Thymus (tissue), 14 donors: ENCODE results near the gene TSPAN11. TPM values are rescaled to one million over a fixed set of nuclear protein-coding genes. Genes with fewer than 3 reads are reported as not detected.

Experiments
- DNase-seq, 9 donors: peaks; one replicate each; pipeline ENCODE4 v3.0.0-alpha.2; 2013; ENCODE audit warnings: low spot score in 9 of 9, low read depth in 6 of 9, missing footprints in 1 of 9
- H3K27ac ChIP-seq, 2 donors: one replicate each; pipeline ENCODE4 v1.5.1; 2013; ENCODE audit warnings: control low read depth in 1 of 2, low read depth in 1 of 2, low read length in 1 of 2, mild to moderate bottlenecking in 1 of 2, moderate library complexity in 1 of 2
- H3K27me3 ChIP-seq, 2 donors: one replicate each; pipeline ENCODE4 v1.5.1; 2013; ENCODE audit warnings: low read length in 1 of 2; ENCODE audit not compliant: control insufficient read depth in 2 of 2, insufficient read depth in 1 of 2
- H3K36me3 ChIP-seq, 2 donors: one replicate each; pipeline ENCODE4 v1.5.1; 2013; ENCODE audit warnings: low read length in 1 of 2, mild to moderate bottlenecking in 1 of 2, moderate library complexity in 1 of 2; ENCODE audit not compliant: control insufficient read depth in 2 of 2, insufficient read depth in 2 of 2
- H3K4me1 ChIP-seq, 2 donors: one replicate each; pipeline ENCODE4 v1.5.1; 2013; ENCODE audit warnings: low read length in 2 of 2; ENCODE audit not compliant: control insufficient read depth in 2 of 2, insufficient read depth in 2 of 2
- H3K4me3 ChIP-seq, 2 donors: one replicate each; pipeline ENCODE4 v1.5.1; 2013; ENCODE audit warnings: low read length in 2 of 2, control low read depth in 1 of 2, mild to moderate bottlenecking in 1 of 2
- H3K9me3 ChIP-seq, 2 donors: one replicate each; pipeline ENCODE4 v1.5.1; 2013; ENCODE audit warnings: low read length in 1 of 2, mild to moderate bottlenecking in 1 of 2; ENCODE audit not compliant: control insufficient read depth in 2 of 2, insufficient read depth in 1 of 2
- WGBS: extraction: QIAGEN DNeasy Blood & Tissue Kit; methylation state at CpG from one replicate; pipeline ENCODE4 v1.1.7; 2013; 5-methylcytosine and 5-hydroxymethylcytosine counted together
- long read RNA-seq, 10 donors: transcript quantifications; one replicate each; lab custom pipeline, GENCODE V29; 2026
- polyA plus RNA-seq: library from polyadenylated mRNA; stranded (reverse); fragments of 200-250 nt; gene quantifications from one replicate; pipeline ENCODE4 v1.2.3, GENCODE V29; 2013
- total RNA-seq: library from RNA; stranded (reverse); fragments of 120-200 nt; gene quantifications from one replicate; pipeline ENCODE4 v1.2.4, GENCODE V29; 2013
- donor health status: healthy.

Gene TSPAN11
- total RNA-seq (0.85 TPM), polyA plus RNA-seq (0.21 TPM)
- long read RNA-seq, donor 1, result 0 reads
- long read RNA-seq, donor 2, result 0 reads
- long read RNA-seq, donor 3, partial matches to known transcripts, result 12 of 12 reads
- long read RNA-seq, donor 3, other reads (novel, unspliced or antisense), result 0 of 12 reads
- long read RNA-seq, donor 4, partial matches to known transcripts, result 10 of 10 reads
- long read RNA-seq, donor 4, other reads (novel, unspliced or antisense), result 0 of 10 reads
- long read RNA-seq, donor 5, result 0 reads
- long read RNA-seq, donor 6, result 0 reads
- long read RNA-seq, donor 7, partial matches to known transcripts, result 0 of 7 reads
- long read RNA-seq, donor 7, other reads (novel, unspliced or antisense), result 6 of 7 reads
- long read RNA-seq, donor 8, result 0 reads
- long read RNA-seq, donor 9, partial matches to known transcripts, result 0 of 1 reads
- long read RNA-seq, donor 9, other reads (novel, unspliced or antisense), result 0 of 1 reads
- long read RNA-seq, donor 10, result 0 reads

DNA sequence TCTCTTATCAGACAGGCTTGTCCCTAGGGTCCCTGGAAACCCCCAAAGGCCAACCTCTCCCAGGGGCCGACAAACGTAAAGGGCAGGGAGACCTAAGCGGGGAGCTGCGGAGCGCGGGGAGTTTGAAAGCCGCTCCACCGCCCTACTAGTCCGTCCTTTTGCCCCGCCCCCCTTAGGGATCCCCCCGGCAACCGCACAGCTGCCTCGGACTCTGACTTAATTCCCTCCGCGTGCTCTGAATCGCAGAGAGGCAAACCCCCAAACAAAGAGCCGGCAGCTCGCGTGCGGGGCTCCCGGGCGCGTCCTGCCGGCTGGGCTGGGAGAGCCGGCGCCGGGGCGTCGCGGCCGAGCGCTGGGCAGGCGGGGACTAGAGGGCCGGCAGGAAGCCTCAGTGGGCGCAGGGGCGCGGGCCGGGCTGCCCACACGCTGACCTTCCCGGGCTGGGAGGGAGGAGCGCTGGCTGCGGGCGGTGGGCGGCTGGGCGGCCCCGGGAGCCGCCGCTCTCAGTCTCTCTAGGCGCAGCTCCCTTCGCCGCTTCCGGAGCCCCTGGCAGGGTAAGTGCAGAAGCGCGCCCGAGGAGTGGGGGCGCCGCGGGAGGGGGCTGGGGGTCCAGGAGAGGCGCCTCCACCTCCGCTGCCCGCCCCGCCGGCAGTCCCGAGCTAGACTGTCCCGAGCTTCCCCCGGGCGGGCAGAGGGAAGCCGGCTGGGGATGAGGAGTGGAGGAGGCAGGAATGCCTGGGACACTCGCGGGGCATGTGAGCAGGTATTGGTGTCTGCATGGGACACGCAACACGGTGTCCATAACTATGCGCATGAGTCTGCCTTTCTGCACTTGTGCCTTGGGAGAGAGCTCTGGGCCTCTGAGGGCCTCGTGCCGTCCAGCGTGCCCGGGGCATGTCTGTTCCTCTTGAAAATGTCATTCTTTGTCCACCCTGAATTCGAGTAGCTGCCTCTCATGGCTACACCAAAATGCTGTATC is at the start of gene TSPAN11:
TSS of gene TSPAN11 (plus strand) at position 506 of the 979 bp plus-strand sequence. CDS start 27,244 bp downstream, outside the sequence.
- H3K36me3 ChIP-seq, result no peaks in the 10 kb centered on the region
- 10% methylated on average over 78 of the region's 78 CpGs for WGBS
- peaks cover 43 to 79% of the 10 kb centered on the region in 2 donors for H3K27me3 ChIP-seq

GRCh38 chr12:30877105-30877875 is 49.3 kb upstream of the TSPAN11 start:
- H3K9me3 ChIP-seq, result no peaks in the 10 kb centered on the region
- no peak for DNase-seq
- no peaks in the 10 kb centered on the region for H3K36me3 ChIP-seq
- 87% methylated on average over 7 of the region's 7 CpGs for WGBS
- no peaks in the 10 kb centered on the region for H3K4me1 ChIP-seq
- H3K27me3 ChIP-seq, result peaks cover 0 to 16% of the 10 kb centered on the region in 2 donors
- no peak overlapping the region for H3K4me3 ChIP-seq
- no peak overlapping the region for H3K27ac ChIP-seq

More for the DNA sequence above, at the start of gene TSPAN11:
- DNase-seq, result peak in 7 of 9 donors; percentile 6 to 46 (median 15)
- Histone ChIP-seq H3K9me3 (peaks cover 0 to 9% of the 10 kb centered on the region in 2 donors), H3K27ac (no peak within 1 kb of the TSS), H3K4me1 (peaks cover 4 to 9% of the 10 kb centered on the region in 2 donors), H3K4me3 (peak within 1 kb of the TSS in 1 of 2 donors; percentile 45)

- DNase-seq, result no peak
- WGBS, result 97% methylated on average over 2 of the region's 2 CpGs
- Histone ChIP-seq H3K27ac (no peak overlapping the region), H3K27me3 (peaks cover 0 to 16% of the 10 kb centered on the region in 2 donors), H3K36me3 (no peaks in the 10 kb centered on the region), H3K4me1 (no peaks in the 10 kb centered on the region), H3K9me3 (no peaks in the 10 kb centered on the region), H3K4me3 (no peak overlapping the region)
Measured at GRCh38 chr12:30878024-30878423, 48.5 kb upstream of the TSPAN11 start.

DNA sequence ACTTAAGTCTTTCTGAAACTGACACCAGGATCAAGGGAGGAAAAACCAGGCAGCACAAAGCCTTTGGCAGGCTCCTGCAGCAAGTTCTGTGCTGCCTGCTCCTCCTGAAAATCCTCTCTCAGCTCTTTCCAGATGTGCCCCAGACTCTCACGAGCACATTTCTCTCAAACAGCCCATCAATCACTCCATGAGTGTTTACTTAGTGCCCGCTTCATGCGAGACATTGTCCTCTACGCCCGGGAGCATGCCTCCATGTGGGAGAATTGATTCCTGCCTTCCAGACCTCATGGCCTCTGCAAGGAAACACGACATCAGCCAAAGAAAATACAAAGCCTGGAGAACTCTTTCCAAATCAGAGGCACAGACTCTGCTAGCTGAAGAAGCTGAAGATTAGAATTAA is 46.5 kb upstream of the TSPAN11 start:
- WGBS, result 52% methylated on average over 6 of the region's 6 CpGs
- Histone ChIP-seq H3K27ac (no peak overlapping the region), H3K9me3 (no peaks in the 10 kb centered on the region), H3K27me3 (peaks cover 0 to 16% of the 10 kb centered on the region in 2 donors), H3K4me1 (no peaks in the 10 kb centered on the region), H3K4me3 (no peak overlapping the region), H3K36me3 (no peaks in the 10 kb centered on the region)
- no peak for DNase-seq

GRCh38 chr12:30880813-30881212 is 45.7 kb upstream of the TSPAN11 start:
- WGBS, result 98% methylated on average over 3 of the region's 3 CpGs
- Histone ChIP-seq H3K9me3 (peaks cover 0 to 1% of the 10 kb centered on the region in 2 donors), H3K27ac (no peak overlapping the region), H3K4me3 (no peak overlapping the region), H3K4me1 (no peaks in the 10 kb centered on the region), H3K36me3 (no peaks in the 10 kb centered on the region), H3K27me3 (peaks cover 0 to 16% of the 10 kb centered on the region in 2 donors)
- no peak for DNase-seq

DNA sequence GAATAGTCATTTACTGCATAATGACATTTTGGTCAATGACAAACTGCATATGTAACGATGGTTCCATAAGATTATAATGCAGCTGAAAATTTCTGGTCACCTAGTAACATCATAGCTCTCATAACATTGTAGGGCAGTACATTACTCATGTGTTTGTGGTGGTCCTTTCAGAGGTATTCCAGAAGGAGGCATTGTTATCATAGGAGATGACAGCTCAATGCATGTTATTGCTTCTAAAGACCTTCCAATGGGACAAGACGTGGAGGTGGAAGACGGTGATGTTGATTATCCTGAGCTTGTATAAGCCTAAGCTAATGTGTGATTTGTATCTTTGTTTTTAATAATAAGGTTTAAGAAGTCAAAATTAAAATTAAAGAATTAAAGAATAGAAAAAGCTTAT is 43.8 kb upstream of the TSPAN11 start:
- Histone ChIP-seq H3K27me3 (peaks cover 0 to 15% of the 10 kb centered on the region in 2 donors), H3K9me3 (peaks cover 0 to 7% of the 10 kb centered on the region in 2 donors), H3K4me1 (no peaks in the 10 kb centered on the region), H3K4me3 (no peak overlapping the region), H3K36me3 (no peaks in the 10 kb centered on the region), H3K27ac (no peak overlapping the region)
- 97% methylated on average over 3 of the region's 3 CpGs for whole genome bisulfite sequencing
- no peak for DNase-seq

- Histone ChIP-seq H3K27me3 (peaks cover 0 to 11% of the 10 kb centered on the region in 2 donors), H3K27ac (no peak overlapping the region), H3K4me3 (no peak overlapping the region), H3K36me3 (no peaks in the 10 kb centered on the region), H3K9me3 (peaks cover 0 to 7% of the 10 kb centered on the region in 2 donors), H3K4me1 (no peaks in the 10 kb centered on the region)
- over 99% methylated on average over 2 of the region's 2 CpGs for WGBS
- DNase-seq, result no peak
Measured at GRCh38 chr12:30884799-30885198, 41.7 kb upstream of the TSPAN11 start.

- Histone ChIP-seq H3K27me3 (peaks cover 0 to 6% of the 10 kb centered on the region in 2 donors), H3K4me3 (no peak overlapping the region), H3K36me3 (no peaks in the 10 kb centered on the region), H3K4me1 (no peaks in the 10 kb centered on the region), H3K9me3 (peaks cover 0 to 7% of the 10 kb centered on the region in 2 donors), H3K27ac (no peak overlapping the region)
- 92% methylated on average over 2 of the region's 2 CpGs for WGBS
- DNase-seq, result no peak
Measured at GRCh38 chr12:30885321-30885720, 41.2 kb upstream of the TSPAN11 start.
